Esophagus (tissue), 2 donors: ENCODE measurements around the gene NR4A1. TPM values are rescaled to one million over a fixed set of nuclear protein-coding genes. Genes with fewer than 3 reads are reported as not detected.

ENCODE experiments used
- H3K27ac ChIP-seq, 2 donors: one replicate each; pipeline ENCODE4 v1.5.1; 2013; ENCODE audit warnings: low read depth in 2 of 2, mild to moderate bottlenecking in 2 of 2, inconsistent platforms in 1 of 2, low read length in 1 of 2, moderate library complexity in 1 of 2
- H3K27me3 ChIP-seq, 2 donors: one replicate each; pipeline ENCODE4 v1.6.1; 2013; ENCODE audit warnings: low read length in 2 of 2, control low read depth in 1 of 2, mild to moderate bottlenecking in 1 of 2; ENCODE audit not compliant: insufficient read depth in 2 of 2, control insufficient read depth in 1 of 2
- H3K36me3 ChIP-seq, 2 donors: one replicate each; pipeline ENCODE4 v1.6.1; 2013; ENCODE audit warnings: low read length in 1 of 2; ENCODE audit not compliant: control insufficient read depth in 2 of 2, insufficient read depth in 2 of 2
- H3K4me1 ChIP-seq, 2 donors: one replicate each; pipeline ENCODE4 v1.6.1; 2013; ENCODE audit warnings: low read length in 1 of 2; ENCODE audit not compliant: control insufficient read depth in 2 of 2, insufficient read depth in 2 of 2
- H3K4me3 ChIP-seq, 2 donors: one replicate each; pipeline ENCODE4 v1.5.1; 2013; ENCODE audit warnings: low read length in 2 of 2, mild to moderate bottlenecking in 2 of 2, low read depth in 1 of 2, moderate library complexity in 1 of 2
- H3K9me3 ChIP-seq, 2 donors: one replicate each; pipeline ENCODE4 v1.6.1; 2013; ENCODE audit warnings: mild to moderate bottlenecking in 2 of 2, low read depth in 1 of 2, low read length in 1 of 2, moderate library complexity in 1 of 2; ENCODE audit not compliant: control insufficient read depth in 2 of 2, insufficient read depth in 1 of 2
- WGBS, 2 donors: extraction: QIAGEN DNeasy Blood & Tissue Kit; methylation state at CpG; one replicate each; pipeline ENCODE4 v1.1.7; 2013; 5-methylcytosine and 5-hydroxymethylcytosine counted together
- polyA plus RNA-seq, 2 donors: library from polyadenylated mRNA; stranded (reverse); fragments of 200-250 nt; gene quantifications; one replicate each; pipeline ENCODE4 v1.2.3, GENCODE V29; 2013
- donor health status: healthy with polysubstance abuse.
- donor health status: Bipolar disorder and iron deficiency.

Gene NR4A1
- polyA plus RNA-seq, 2 donors = 6.3 to 10.6 TPM

- WGBS, 2 donors = 80 to 81% methylated on average over 23 of the region's 23 CpGs
- no peak overlapping the region for H3K4me3 ChIP-seq
- H3K27ac ChIP-seq = no peak overlapping the region
- H3K9me3 ChIP-seq = no peaks in the 10 kb centered on the region
- H3K36me3 ChIP-seq = peaks cover 0 to 9% of the 10 kb centered on the region in 2 donors
- no peaks in the 10 kb centered on the region for H3K27me3 ChIP-seq
- peaks cover 0 to 3% of the 10 kb centered on the region in 2 donors for H3K4me1 ChIP-seq
These were observed 5.8 kb downstream of the NR4A1 start for GRCh38 chr12:52056801-52057637.

- Histone ChIP-seq H3K36me3 (peaks cover 0 to 9% of the 10 kb centered on the region in 2 donors), H3K27me3 (no peaks in the 10 kb centered on the region), H3K9me3 (no peaks in the 10 kb centered on the region), H3K4me3 (no peak overlapping the region), H3K4me1 (no peaks in the 10 kb centered on the region), H3K27ac (no peak overlapping the region)
- WGBS, 2 donors = 88 to 90% methylated on average over 14 of the region's 14 CpGs
These were observed 6.7 kb downstream of the NR4A1 start for GRCh38 chr12:52057638-52058576.

GRCh38 chr12:52058631-52059361 lies 7.6 kb downstream of the NR4A1 start:
- Histone ChIP-seq H3K4me3 (no peak overlapping the region), H3K27me3 (no peaks in the 10 kb centered on the region), H3K27ac (no peak overlapping the region), H3K4me1 (no peaks in the 10 kb centered on the region), H3K36me3 (peaks cover 0 to 9% of the 10 kb centered on the region in 2 donors), H3K9me3 (no peaks in the 10 kb centered on the region)
- WGBS, 2 donors = 71 to 80% methylated on average over 16 to 25 of the region's 25 CpGs

GRCh38 chr12:52059582-52060497 lies 8.6 kb downstream of the NR4A1 start:
- 73 to 78% methylated on average over 12 of the region's 12 CpGs for WGBS, 2 donors
- Histone ChIP-seq H3K4me1 (peaks cover 0 to 3% of the 10 kb centered on the region in 2 donors), H3K27me3 (no peaks in the 10 kb centered on the region), H3K9me3 (no peaks in the 10 kb centered on the region), H3K36me3 (peaks cover 0 to 9% of the 10 kb centered on the region in 2 donors), H3K27ac (no peak overlapping the region), H3K4me3 (no peak overlapping the region)

- no peak overlapping the region for H3K27ac ChIP-seq
These were observed 9.4 kb downstream of the NR4A1 start for GRCh38 chr12:52060498-52061177.

GRCh38 chr12:52061470-52062166 lies 10.4 kb downstream of the NR4A1 start:
- WGBS, 2 donors = 62 to 66% methylated on average over 12 of the region's 12 CpGs
- H3K27me3 ChIP-seq = no peaks in the 10 kb centered on the region
- peaks cover 0 to 3% of the 10 kb centered on the region in 2 donors for H3K4me1 ChIP-seq
- H3K9me3 ChIP-seq = no peaks in the 10 kb centered on the region
- H3K4me3 ChIP-seq = no peak overlapping the region
- H3K36me3 ChIP-seq = peaks cover 0 to 7% of the 10 kb centered on the region in 2 donors
- no peak overlapping the region for H3K27ac ChIP-seq

More at GRCh38 chr12:52060498-52061177, 9.4 kb downstream of the NR4A1 start:
- no peaks in the 10 kb centered on the region for H3K9me3 ChIP-seq
- no peaks in the 10 kb centered on the region for H3K27me3 ChIP-seq
- peaks cover 0 to 3% of the 10 kb centered on the region in 2 donors for H3K4me1 ChIP-seq
- no peak overlapping the region for H3K4me3 ChIP-seq
- peaks cover 0 to 9% of the 10 kb centered on the region in 2 donors for H3K36me3 ChIP-seq
- 77 to 82% methylated on average over 14 of the region's 14 CpGs for WGBS, 2 donors

- Histone ChIP-seq H3K27ac (no peak overlapping the region), H3K9me3 (no peaks in the 10 kb centered on the region), H3K36me3 (peaks cover 0 to 4% of the 10 kb centered on the region in 2 donors), H3K27me3 (no peaks in the 10 kb centered on the region), H3K4me3 (no peak overlapping the region), H3K4me1 (peaks cover 0 to 3% of the 10 kb centered on the region in 2 donors)
- 73 to 78% methylated on average over 6 of the region's 6 CpGs for WGBS, 2 donors
These were observed 11.2 kb downstream of the NR4A1 start for GRCh38 chr12:52062167-52063081.
